GM12865 (cell line): ENCODE results near the gene SLC6A20.

Experiments used
- DNase-seq: peaks from one replicate; pipeline ENCODE4 v3.0.0; 2010; ENCODE audit warnings: low read depth
- H3K4me3 ChIP-seq: 2 replicates; pipeline ENCODE4 v1.5.1; 2011; ENCODE audit warnings: mild to moderate bottlenecking, low read depth, low read length, control low read depth
- CTCF ChIP-seq: IDR thresholded peaks from 2 replicates; pipeline ENCODE4 v1.5.1; 2011; ENCODE audit warnings: low read length, control low read depth, low read depth, inconsistent platforms; ENCODE audit not compliant: insufficient read depth; ENCODE audit errors: missing control alignments

Gene SLC6A20

GRCh38 chr3:45816544-45816943 is 20.2 kb upstream of the SLC6A20 start:
- no peak for TF ChIP-seq CTCF
- H3K4me3 ChIP-seq = no peak overlapping the region
- DNase-seq = no peak

GRCh38 chr3:45814322-45814721 is 18.0 kb upstream of the SLC6A20 start:
- H3K4me3 ChIP-seq = no peak overlapping the region
- no peak for TF ChIP-seq CTCF
- no peak for DNase-seq

GRCh38 chr3:45807681-45808540 is 11.6 kb upstream of the SLC6A20 start:
- no peak for DNase-seq
- H3K4me3 ChIP-seq = no peak overlapping the region
- no peak for TF ChIP-seq CTCF

- no peak overlapping the region for H3K4me3 ChIP-seq
- TF ChIP-seq CTCF = no peak
- DNase-seq = no peak
Observed at GRCh38 chr3:45807133-45807532, 10.8 kb upstream of the SLC6A20 start.

- H3K4me3 ChIP-seq = no peak overlapping the region
- TF ChIP-seq CTCF = no peak
- DNase-seq = no peak
Observed at GRCh38 chr3:45806072-45806471, 9.7 kb upstream of the SLC6A20 start.

GRCh38 chr3:45803252-45803935 is 7.1 kb upstream of the SLC6A20 start:
- no peak for DNase-seq
- TF ChIP-seq CTCF = no peak
- H3K4me3 ChIP-seq = no peak overlapping the region
